Activated gamma-delta T cell treated with Interleukin-2 at 50 U/mL for 16 hours (primary cell): Measurements from ENCODE around the gene SEC14L2.

ENCODE experiments used
- DNase-seq: peaks from one replicate; pipeline ENCODE4 v3.0.0-alpha.2; 2020

SEC14L2 gene

GRCh38 chr22:30406400-30406799 lies 9.6 kb downstream of the SEC14L2 start:
- DNase-seq: no peak

- no peak for DNase-seq
Observed at GRCh38 chr22:30408388-30409102, 11.7 kb downstream of the SEC14L2 start.

GRCh38 chr22:30411780-30412179 lies 15.0 kb downstream of the SEC14L2 start:
- no peak for DNase-seq

GRCh38 chr22:30413001-30413400 lies 16.2 kb downstream of the SEC14L2 start:
- no peak for DNase-seq

GRCh38 chr22:30413745-30414524 lies 17.1 kb downstream of the SEC14L2 start:
- no peak for DNase-seq

GRCh38 chr22:30414525-30415047 lies 17.8 kb downstream of the SEC14L2 start:
- no peak for DNase-seq

GRCh38 chr22:30416403-30416802 lies 19.6 kb downstream of the SEC14L2 start:
- DNase-seq: no peak

GRCh38 chr22:30416837-30417236 lies 20.0 kb downstream of the SEC14L2 start:
- DNase-seq: no peak

- DNase-seq: no peak
Observed at GRCh38 chr22:30420347-30421125, 23.7 kb downstream of the SEC14L2 start.

- no peak for DNase-seq
Observed at GRCh38 chr22:30421695-30422480, 25.1 kb downstream of the SEC14L2 start.

- DNase-seq: no peak
Observed at GRCh38 chr22:30422481-30423300, 25.9 kb downstream of the SEC14L2 start.

GRCh38 chr22:30423301-30423958 lies 26.6 kb downstream of the SEC14L2 start:
- DNase-seq: peak; percentile 41

- peak; percentile 98 for DNase-seq
Observed at GRCh38 chr22:30423959-30424533, 27.2 kb downstream of the SEC14L2 start.

- no peak for DNase-seq
Observed at GRCh38 chr22:30424534-30425326, 27.9 kb downstream of the SEC14L2 start.

- DNase-seq: no peak
Observed at GRCh38 chr22:30425327-30425615, 28.5 kb downstream of the SEC14L2 start.

GRCh38 chr22:30425616-30426387 lies 29.0 kb downstream of the SEC14L2 start, which contains the start of gene MTFP1:
Gene MTFP1, plus strand, starts transcription at chr22:30425768. Its CDS starts 112 bp downstream, at chr22:30425880.
- peak; percentile 30 for DNase-seq

- peak; percentile 83 for DNase-seq
Observed at GRCh38 chr22:30426388-30427353, 29.9 kb downstream of the SEC14L2 start.

- DNase-seq: no peak
Observed at GRCh38 chr22:30427871-30428270, 31.1 kb downstream of the SEC14L2 start.
